ENCODE measurements around the gene SHANK3.
"Not testable (repeated sequence)": the region's sequence is repeated elsewhere in the genome, so short reads cannot be mapped to it uniquely, and the experiment has no call there.

Gene SHANK3

GRCh38 chr22:50672471-50673230 is at the start of gene SHANK3:
TSS of gene SHANK3 (plus strand) at chr22:50672823.
- no peak for DNase-seq
- in situ Hi-C loops (cut with HindIII; ENCODE audit: low pct_ligation_motif_present, low pct_unique_long_range_greater_than_20kb, low sequenced_read_pairs): no loop called here

- in situ Hi-C loops (cut with HindIII; ENCODE audit: low pct_ligation_motif_present, low pct_unique_long_range_greater_than_20kb, low sequenced_read_pairs): no loop called here
- DNase-seq: no peak
Measured at GRCh38 chr22:50624347-50625130, 48.1 kb upstream of the SHANK3 start.

DNA sequence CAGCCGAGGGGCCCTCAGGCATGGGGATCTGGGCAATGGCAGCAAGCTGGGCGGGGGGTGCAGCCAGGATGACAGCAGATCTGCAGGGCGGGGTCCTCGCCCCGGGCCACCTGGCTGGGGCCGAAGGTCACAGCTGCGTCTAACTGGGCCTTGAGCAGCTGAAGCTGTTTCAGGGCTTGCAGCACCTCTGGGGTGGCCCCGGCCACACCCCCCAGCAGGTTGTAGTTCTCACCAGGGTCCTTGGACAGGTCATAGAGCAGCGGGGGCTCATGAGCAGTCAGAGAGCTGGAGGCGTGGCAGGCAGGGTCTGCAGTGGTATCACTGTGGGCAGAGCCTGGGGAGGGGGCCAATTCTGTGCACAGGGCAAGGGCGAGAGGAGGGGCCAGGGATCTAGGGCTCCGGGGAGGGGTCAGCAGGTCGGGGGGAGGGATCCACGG is 47.5 kb upstream of the SHANK3 start:
- DNase-seq: no peak
- in situ Hi-C loops (cut with HindIII; ENCODE audit: low pct_ligation_motif_present, low pct_unique_long_range_greater_than_20kb, low sequenced_read_pairs): no loop called here

- in situ Hi-C loops (cut with HindIII; ENCODE audit: low pct_ligation_motif_present, low pct_unique_long_range_greater_than_20kb, low sequenced_read_pairs): no loop called here
- DNase-seq: no peak
Measured at GRCh38 chr22:50625568-50626313, 46.9 kb upstream of the SHANK3 start.

- DNase-seq: no peak
- in situ Hi-C loops (cut with HindIII; ENCODE audit: low pct_ligation_motif_present, low pct_unique_long_range_greater_than_20kb, low sequenced_read_pairs): no loop called here
Measured at GRCh38 chr22:50626314-50626849, 46.2 kb upstream of the SHANK3 start.

- in situ Hi-C loops (cut with HindIII; ENCODE audit: low pct_ligation_motif_present, low pct_unique_long_range_greater_than_20kb, low sequenced_read_pairs): no loop called here
- no peak for DNase-seq
Measured at GRCh38 chr22:50626850-50627641, 45.6 kb upstream of the SHANK3 start.

DNA sequence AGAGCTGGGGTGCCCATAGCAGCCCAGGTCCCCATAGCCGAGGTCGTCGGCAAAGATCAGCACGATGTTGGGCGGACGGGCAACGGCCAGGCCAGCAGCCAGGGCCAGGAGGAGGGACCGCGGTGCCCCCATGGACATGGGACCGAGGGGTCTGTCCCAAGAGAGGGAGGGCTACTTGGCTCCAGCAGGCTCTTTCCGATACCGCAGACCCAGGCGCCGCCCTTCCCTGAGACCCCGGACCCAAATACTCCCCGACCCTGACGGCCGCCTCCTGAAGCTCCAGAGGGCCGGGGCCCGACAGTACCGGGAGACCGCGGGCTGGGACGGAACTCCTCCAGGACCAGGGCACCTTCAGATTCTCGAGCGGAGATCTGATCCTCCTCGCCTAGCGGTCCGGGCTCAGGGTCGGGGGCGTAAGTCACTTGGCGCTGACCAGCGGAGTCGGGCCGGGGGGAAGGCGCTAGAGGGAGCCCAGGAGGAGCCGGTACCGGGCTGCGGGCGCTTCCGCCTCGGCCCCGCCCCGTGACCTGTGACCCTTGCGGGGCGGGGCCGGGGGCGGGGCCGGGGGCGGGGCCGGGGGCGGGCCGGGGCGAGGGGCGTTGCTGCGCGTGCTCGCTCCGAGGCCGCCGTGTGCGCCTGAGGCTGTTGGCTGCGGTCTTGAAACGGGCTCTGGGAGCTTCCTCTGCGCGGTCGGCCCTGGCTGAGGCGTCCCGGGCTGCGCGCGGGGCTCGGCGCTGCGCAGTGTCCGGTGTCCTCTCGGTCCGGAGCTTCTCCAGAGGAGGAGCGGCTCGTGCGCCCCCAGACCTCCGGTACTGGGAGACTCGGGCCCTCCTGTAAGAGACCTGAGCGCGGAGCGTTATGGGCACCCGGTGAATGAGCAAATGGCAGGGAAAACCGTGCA is 44.7 kb upstream of the SHANK3 start, which contains the start of gene ARSA:
Gene ARSA (minus strand): TSS at position 511 of the 901 bp plus-strand sequence. CDS start 373 bp downstream, at position 138.
- DNase-seq: peak; percentile 77
- in situ Hi-C loops (cut with HindIII; ENCODE audit: low pct_ligation_motif_present, low pct_unique_long_range_greater_than_20kb, low sequenced_read_pairs): no loop called here

GRCh38 chr22:50628543-50629134 is 44.0 kb upstream of the SHANK3 start:
- no peak for DNase-seq

DNA sequence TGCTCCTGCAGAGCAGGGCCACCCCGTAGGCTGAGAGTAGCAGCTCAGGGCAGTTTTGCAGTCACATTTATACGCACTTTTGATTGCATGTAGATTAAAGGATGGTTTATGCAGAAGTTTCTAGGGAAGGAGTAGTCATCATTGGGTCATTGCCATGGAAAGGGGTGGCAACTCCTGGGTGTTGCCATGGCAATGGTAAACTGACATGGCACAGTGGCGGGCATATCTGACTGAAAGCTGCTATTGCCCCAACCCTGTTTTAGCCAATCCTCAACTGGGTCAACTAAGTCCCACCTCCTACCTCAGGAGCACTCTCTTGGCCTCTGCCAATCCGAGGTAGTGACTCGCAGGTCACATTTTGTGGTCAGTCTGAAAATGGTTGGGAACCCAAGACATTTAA is 42.2 kb upstream of the SHANK3 start:
- DNase-seq: no peak
- in situ Hi-C loops (cut with HindIII; ENCODE audit: low pct_ligation_motif_present, low pct_unique_long_range_greater_than_20kb, low sequenced_read_pairs): no loop called here

More at GRCh38 chr22:50628543-50629134, 44.0 kb upstream of the SHANK3 start:
- in situ Hi-C loops (cut with HindIII; ENCODE audit: low pct_ligation_motif_present, low pct_unique_long_range_greater_than_20kb, low sequenced_read_pairs): no loop called here

DNA sequence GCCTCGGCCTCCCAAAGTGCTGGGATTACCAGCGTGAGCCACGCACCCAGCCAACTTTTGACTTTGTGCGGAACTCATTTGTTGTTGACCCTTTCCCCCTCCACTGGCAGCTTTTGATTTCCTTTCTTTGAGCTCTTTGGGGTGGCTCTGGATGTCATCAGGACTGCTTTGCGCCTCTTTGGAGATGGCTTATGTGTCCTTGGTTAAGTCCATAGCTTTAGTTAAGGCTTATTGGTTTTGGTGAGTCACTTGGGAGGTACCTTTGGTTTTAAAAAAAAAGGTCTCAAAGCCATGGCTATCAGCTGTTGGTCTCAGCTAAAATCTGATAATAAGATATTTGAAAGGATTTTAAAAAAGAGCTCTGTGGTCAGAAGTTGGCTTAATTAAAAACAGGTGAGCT is 39.5 kb upstream of the SHANK3 start:
- DNase-seq: no peak
- in situ Hi-C loops (cut with HindIII; ENCODE audit: low pct_ligation_motif_present, low pct_unique_long_range_greater_than_20kb, low sequenced_read_pairs): no loop called here

- in situ Hi-C loops (cut with HindIII; ENCODE audit: low pct_ligation_motif_present, low pct_unique_long_range_greater_than_20kb, low sequenced_read_pairs): no loop called here
- DNase-seq: no peak
Measured at GRCh38 chr22:50633771-50634170, 38.9 kb upstream of the SHANK3 start.

DNA sequence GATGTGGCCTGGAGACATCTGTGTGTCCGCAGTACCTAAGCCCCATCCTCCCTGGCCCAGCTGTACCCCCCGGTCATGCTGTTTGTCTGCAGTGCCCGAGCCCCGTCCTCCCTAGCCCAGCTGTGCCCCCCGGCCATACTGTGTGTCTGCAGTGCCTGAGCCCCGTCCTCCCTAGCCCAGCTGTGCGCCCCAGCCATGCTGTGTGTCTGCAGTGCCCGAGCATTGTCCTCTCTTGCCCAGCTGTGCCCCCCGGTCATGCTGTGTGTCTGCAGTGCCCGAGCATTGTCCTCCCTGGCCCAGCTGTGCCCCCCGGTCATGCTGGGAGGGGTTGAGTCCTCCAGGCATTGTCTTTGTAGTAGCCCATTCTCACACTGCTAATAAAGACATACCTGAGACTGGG is 37.0 kb upstream of the SHANK3 start:
- in situ Hi-C loops (cut with HindIII; ENCODE audit: low pct_ligation_motif_present, low pct_unique_long_range_greater_than_20kb, low sequenced_read_pairs): no loop called here
- DNase-seq: no peak

- in situ Hi-C loops (cut with HindIII; ENCODE audit: low pct_ligation_motif_present, low pct_unique_long_range_greater_than_20kb, low sequenced_read_pairs); DNase-seq: not testable (repeated sequence)
Measured at GRCh38 chr22:50640296-50640695, 32.3 kb upstream of the SHANK3 start.

DNA sequence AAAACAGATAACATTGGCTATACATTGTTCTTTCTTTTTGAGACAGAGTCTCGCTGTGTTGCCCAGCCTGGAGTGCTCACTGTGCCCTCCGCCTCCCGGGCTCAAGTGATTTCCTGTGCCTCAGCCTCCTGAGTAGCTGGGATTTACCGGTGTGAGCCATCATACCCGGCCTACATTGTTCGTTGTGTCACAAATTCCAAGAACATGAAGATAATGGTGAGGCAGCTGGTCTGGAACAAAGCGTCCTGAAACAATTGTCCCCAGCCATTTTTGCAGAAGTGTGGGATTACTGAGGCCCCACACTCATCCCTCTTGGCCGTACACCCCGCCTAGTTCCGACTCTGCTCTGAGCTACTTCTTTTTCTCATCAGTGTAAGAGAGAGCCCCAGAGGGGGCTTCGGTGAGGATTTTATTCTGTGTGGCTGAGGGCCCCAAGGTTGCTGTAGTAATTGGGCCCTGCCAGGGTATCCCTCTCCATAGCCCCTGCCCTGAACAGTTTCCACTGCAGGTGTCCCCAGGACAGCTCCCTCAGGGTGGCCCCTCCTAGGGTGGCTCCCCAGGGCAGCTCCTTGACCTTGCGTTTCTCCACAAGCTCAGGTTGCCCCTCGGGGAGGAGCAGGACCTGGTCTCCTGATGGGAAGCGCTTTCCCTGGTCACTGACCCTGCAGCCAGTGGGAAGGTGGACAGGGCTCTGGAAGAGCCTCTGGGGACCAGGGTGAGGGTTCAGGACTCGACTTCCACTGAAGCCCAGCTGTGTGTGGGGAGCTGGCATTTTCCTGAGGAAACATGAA is 31.6 kb upstream of the SHANK3 start:
- in situ Hi-C loops (cut with HindIII; ENCODE audit: low pct_ligation_motif_present, low pct_unique_long_range_greater_than_20kb, low sequenced_read_pairs): no loop called here
- no peak for DNase-seq

DNA sequence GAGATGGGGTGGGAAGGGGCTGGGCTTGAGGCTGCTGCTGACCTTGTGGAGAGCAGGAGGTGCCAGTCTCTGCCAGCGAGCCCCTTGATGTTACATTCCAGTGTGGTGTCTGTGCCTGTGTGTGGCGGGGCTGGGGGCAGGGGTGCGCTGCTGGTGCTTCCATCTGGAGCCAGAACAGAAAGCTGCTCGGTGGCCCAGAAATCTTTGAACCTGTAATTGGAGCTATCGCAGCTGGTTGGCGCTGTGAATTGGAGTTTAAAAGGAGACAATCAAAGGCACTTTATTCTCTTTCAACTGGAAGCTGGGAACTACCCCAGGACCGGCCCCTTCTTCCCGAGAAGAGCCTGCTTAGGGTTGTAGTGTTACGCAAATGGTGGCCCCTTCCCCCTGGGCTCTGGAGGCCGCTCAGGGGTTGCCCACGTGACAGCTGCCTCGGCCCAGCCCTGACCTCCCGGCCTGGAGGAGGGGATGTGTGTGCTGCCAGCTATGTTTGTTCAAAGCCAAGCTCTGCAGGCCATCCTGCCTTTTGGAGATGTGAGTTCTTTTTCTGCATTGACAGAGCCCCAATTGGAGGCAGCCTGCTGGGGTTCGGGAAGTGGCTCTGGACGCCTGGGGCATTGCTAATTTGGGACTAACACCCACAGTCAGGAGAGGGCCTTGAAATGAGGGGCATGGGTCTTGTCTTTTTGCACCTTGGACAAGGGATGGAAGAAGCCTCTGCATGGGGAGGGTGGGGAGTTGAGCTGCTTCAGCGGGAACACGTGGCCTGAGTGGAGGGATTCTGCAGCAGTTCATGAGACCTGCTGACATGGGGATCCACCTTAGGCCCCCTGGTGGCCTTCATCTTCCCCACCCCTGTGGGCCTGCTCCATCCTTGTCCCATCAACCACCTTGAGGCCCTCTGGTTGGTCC is 30.7 kb upstream of the SHANK3 start:
- DNase-seq: no peak
- in situ Hi-C loops (cut with HindIII; ENCODE audit: low pct_ligation_motif_present, low pct_unique_long_range_greater_than_20kb, low sequenced_read_pairs): no loop called here

Data from ACHN (cell line).